GM10847 (cell line): ENCODE measurements around the gene TELO2.

Experiments
- POLR2A ChIP-seq: IDR thresholded peaks from 2 replicates; pipeline ENCODE4 v1.6.1; 2011; ENCODE audit not compliant: insufficient read length; ENCODE audit errors: extremely low read depth

TELO2 gene

GRCh38 chr16:1532771-1533170 is 39.6 kb downstream of the TELO2 start:
- TF ChIP-seq POLR2A = no peak

DNA sequence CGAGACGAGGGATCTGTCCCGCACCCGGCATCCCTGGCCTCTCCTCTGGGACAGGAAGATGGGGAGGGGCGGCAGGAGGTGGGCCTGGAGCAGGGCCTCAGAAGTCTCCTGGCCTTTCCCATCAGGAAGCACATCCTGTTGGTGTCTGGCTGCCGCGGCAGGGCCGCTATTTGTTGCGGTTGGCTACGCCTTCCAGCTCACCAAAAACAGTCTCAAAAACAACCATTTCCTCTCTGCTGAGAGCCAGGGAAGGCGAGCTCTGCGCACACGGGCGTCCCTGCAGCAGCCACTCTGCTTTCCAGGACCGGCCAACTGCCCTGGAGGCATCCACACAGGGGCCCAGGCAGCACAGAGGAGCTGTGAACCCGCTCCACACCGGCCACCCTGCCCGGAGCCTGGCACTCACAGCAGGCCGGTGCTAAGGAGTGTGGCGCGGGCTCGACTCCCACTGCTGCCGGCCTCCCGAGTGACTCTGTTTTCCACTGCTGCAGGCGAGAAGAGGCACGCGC is 40.3 kb downstream of the TELO2 start, which contains the start of gene TMEM204:
TSS of gene TMEM204 (plus strand) at position 224 of the 509 bp plus-strand sequence. CDS start 610 bp downstream, outside the sequence.
- no peak for TF ChIP-seq POLR2A

GRCh38 chr16:1534021-1535020 is 41.2 kb downstream of the TELO2 start:
- TF ChIP-seq POLR2A = no peak

DNA sequence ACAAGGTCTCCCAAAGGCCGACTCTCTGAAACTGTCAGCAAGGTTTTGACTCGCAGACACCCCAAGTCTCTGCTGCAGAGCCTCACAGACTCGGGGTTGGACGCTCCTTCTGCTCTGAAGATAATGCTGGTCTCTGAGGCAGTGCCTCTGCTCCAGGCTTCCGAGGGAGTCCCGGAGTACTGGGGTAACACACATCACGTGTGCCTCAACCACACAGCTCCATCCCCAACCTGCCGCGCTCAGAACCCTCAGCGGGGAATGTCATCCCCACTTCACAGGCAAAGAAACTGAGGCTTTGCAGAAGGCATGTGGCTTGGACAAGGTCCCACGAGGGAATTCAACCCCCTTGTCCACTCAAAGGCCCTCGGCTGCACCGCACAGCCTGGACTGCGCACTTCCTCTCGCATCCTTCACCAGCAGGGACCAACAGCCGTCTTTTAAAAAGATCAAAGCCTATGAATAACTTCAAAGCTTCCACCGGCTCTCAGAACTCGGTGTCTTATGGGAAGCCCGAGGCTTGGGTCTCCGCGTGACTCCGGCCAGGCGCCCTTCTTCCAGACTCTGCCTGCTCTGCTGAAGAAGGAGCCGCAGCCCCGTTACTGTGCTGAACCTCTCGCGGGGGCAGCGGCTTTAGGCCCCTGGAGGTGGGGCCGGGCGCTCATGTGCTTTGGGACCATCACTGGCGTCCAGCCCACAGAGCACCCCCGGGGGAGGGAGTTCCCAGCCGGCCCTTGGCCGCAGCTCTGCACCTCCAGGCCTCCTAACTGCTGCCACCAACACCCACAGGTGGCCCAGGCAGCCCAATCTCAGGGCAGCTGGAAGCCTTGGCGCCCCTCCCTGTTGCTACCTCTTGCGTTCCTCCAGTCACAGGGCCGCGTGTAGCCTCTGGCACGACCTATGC is 42.5 kb downstream of the TELO2 start:
- TF ChIP-seq POLR2A = no peak

DNA sequence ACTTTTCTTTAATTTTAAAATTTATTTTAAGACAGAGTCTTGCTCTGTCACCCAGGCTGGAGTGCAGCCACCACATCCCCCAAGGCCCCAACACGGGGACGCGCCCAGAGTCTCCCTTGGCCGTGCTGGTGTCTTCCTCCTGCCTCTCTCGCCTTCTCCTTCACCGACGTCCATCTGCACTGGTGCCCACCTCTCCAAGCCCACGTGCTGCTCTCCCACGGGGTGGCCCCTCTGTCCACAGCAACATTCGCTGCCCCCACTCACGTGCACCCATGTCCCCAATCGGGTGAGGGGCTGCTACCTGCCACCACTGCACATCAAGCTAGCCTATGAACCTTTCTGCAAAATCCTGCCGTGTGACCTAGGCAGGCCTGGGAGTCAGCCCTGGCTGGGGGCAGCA is 43.4 kb downstream of the TELO2 start:
- no peak for TF ChIP-seq POLR2A

GRCh38 chr16:1537138-1537577 is 44.0 kb downstream of the TELO2 start:
- no peak for TF ChIP-seq POLR2A

GRCh38 chr16:1537763-1538289 is 44.7 kb downstream of the TELO2 start:
- no peak for TF ChIP-seq POLR2A

- TF ChIP-seq POLR2A = no peak
Observed at GRCh38 chr16:1538804-1539520, 45.8 kb downstream of the TELO2 start.

- no peak for TF ChIP-seq POLR2A
Observed at GRCh38 chr16:1539720-1540555, 46.8 kb downstream of the TELO2 start.

GRCh38 chr16:1540556-1540855 is 47.3 kb downstream of the TELO2 start:
- TF ChIP-seq POLR2A = no peak

- no peak for TF ChIP-seq POLR2A
Observed at GRCh38 chr16:1541293-1542165, 48.4 kb downstream of the TELO2 start.

GRCh38 chr16:1542166-1542500 is 49.0 kb downstream of the TELO2 start:
- no peak for TF ChIP-seq POLR2A

GRCh38 chr16:1542533-1542932 is 49.4 kb downstream of the TELO2 start:
- no peak for TF ChIP-seq POLR2A
